HepG2 (cell line): Measurements from ENCODE around the gene CDK11A. TPM values are rescaled to one million over a fixed set of nuclear protein-coding genes. Genes with fewer than 3 reads are reported as not detected.
A peak's percentile ranks its signal among the peaks of the same experiment; 100 is the strongest.

Experiments used
- ATAC-seq: fragments of 200-7000 bp; cut with Tn5 transposase; 3 replicates; pipeline ENCODE4 v1.9.1; 2020; ENCODE audit warnings: mild to moderate bottlenecking, moderate library complexity
- BruUV-seq: library from RNA; stranded (reverse); fragments of 400-500 nt; replicated peaks from 2 replicates; lab custom pipeline; 2021; lab: Mats Ljungman, UMichigan
- CTCF ChIA-PET: fragments of 300-600 bp; formaldehyde crosslinking; extraction: SDS; loops from one replicate; lab custom pipeline; 2021; ENCODE audit warnings: low total read pairs, inconsistent platforms, low intra/inter-chr PET ratio; lab: Yijun Ruan, JAX
- POLR2A ChIA-PET: fragments of 350-600 bp; sonication (Branson Sonifier 250); formaldehyde crosslinking; loops from one replicate; lab custom pipeline; 2020; ENCODE audit warnings: antibody characterized with exemption, inconsistent platforms; lab: Yijun Ruan, JAX
- DNase-seq: peaks from one replicate; pipeline ENCODE4 v3.0.0-alpha.2; 2015; ENCODE audit warnings: low spot score
- FAIRE-seq: peaks from 3 replicates; lab custom pipeline; 2011; peaks lifted over from hg19 to GRCh38; lab: Jason Lieb, UNC
- H2AFZ ChIP-seq: one replicate; pipeline ENCODE4 v1.6.1; 2011; ENCODE audit warnings: low read length, inconsistent platforms
- H3K27ac ChIP-seq: fragments of 300-600 bp; 3 replicates; pipeline ENCODE4 v1.8.0; 2011; ENCODE audit warnings: mixed run types, mild to moderate bottlenecking, mixed read lengths, low read length, inconsistent platforms; ENCODE audit not compliant: insufficient read depth; ENCODE audit errors: extremely low read length
- H3K27me3 ChIP-seq, 2 experiments: fragments of 200-600 bp in 1 of 2; 2 replicates in 1 of 2; 3 replicates in 1 of 2; pipeline versions ENCODE4 v1.6.0 to v1.8.0; 2011; ENCODE audit warnings: low read length in 2 of 2, mild to moderate bottlenecking in 2 of 2, moderate library complexity in 2 of 2, inconsistent platforms in 1 of 2; ENCODE audit not compliant: insufficient read depth in 2 of 2, control insufficient read depth in 1 of 2
- H3K36me3 ChIP-seq, 2 experiments: fragments of 200-600 bp in 1 of 2; replicated peaks in 1 of 2; 2 replicates in 1 of 2; 3 replicates in 1 of 2; pipeline versions ENCODE4 v1.5.1 to v1.8.0; 2011; ENCODE audit warnings: low read length in 2 of 2, inconsistent platforms in 1 of 2; ENCODE audit not compliant: insufficient read depth in 2 of 2, control insufficient read depth in 1 of 2
- H3K4me1 ChIP-seq: 2 replicates; pipeline ENCODE4 v1.5.1; 2012; ENCODE audit warnings: low read length, inconsistent platforms; ENCODE audit not compliant: insufficient read depth
- H3K4me2 ChIP-seq: 2 replicates; pipeline ENCODE4 v1.6.0; 2011; ENCODE audit warnings: low read depth, low read length, inconsistent platforms
- H3K4me3 ChIP-seq, 3 experiments: fragments of 200-600 bp in 1 of 3; sonication (generic), shearing (Covaris generic) in 1 of 3; replicated peaks in 1 of 3; 2 replicates each; pipeline ENCODE4 v1.5.1; 2011 to 2016; ENCODE audit warnings: low read length in 3 of 3, inconsistent platforms in 2 of 3, low read depth in 2 of 3, mild to moderate bottlenecking in 2 of 3, control low read depth in 1 of 3, mixed read lengths in 1 of 3; ENCODE audit not compliant: insufficient read depth in 1 of 3
- H3K79me2 ChIP-seq: one replicate; pipeline ENCODE4 v1.6.1; 2011; ENCODE audit warnings: low read length, inconsistent platforms; ENCODE audit not compliant: insufficient read depth
- H3K9ac ChIP-seq: 2 replicates; pipeline ENCODE4 v1.6.0; 2011; ENCODE audit warnings: mild to moderate bottlenecking, low read depth, low read length, inconsistent platforms; ENCODE audit not compliant: insufficient read depth
- H3K9me3 ChIP-seq: 2 replicates; pipeline ENCODE4 v1.5.1; 2012; ENCODE audit warnings: mild to moderate bottlenecking, low read length
- H4K20me1 ChIP-seq: 2 replicates; pipeline ENCODE4 v1.6.0; 2011; ENCODE audit warnings: inconsistent platforms, mild to moderate bottlenecking, low read length, moderate library complexity; ENCODE audit not compliant: insufficient read depth
- AGO2 ChIP-seq: fragments of 200-400 bp; formaldehyde crosslinking; optimal IDR thresholded peaks from 2 replicates; pipeline ENCODE3; 2017; ENCODE audit warnings: mild to moderate bottlenecking, low read depth, low read length, moderate library complexity
- ATAD3A ChIP-seq: sonication (generic); formaldehyde crosslinking; IDR thresholded peaks from 2 replicates; pipeline ENCODE4 v1.4.0; 2020; ENCODE audit warnings: missing genetic modification reagents
- BATF2 ChIP-seq: sonication (generic); formaldehyde crosslinking; IDR thresholded peaks from 2 replicates; pipeline ENCODE4 v1.8.0; 2022; ENCODE audit warnings: mild to moderate bottlenecking, missing genetic modification reagents, moderate library complexity
- CEBPB ChIP-seq: IDR thresholded peaks from 2 replicates; pipeline ENCODE4 v1.6.1; 2011; ENCODE audit warnings: low read depth, low read length, improper control_type of control experiment, borderline replicate concordance
- CHD2 ChIP-seq: IDR thresholded peaks from 2 replicates; pipeline ENCODE4 v1.6.1; 2011; ENCODE audit warnings: low read depth, low read length, improper control_type of control experiment
- HIC2 ChIP-seq: sonication (generic); formaldehyde crosslinking; IDR thresholded peaks from 2 replicates; pipeline ENCODE4 v1.9.0; 2022; ENCODE audit warnings: low read depth, missing genetic modification reagents
- HNRNPL ChIP-seq: fragments of 200-400 bp; formaldehyde crosslinking; IDR thresholded peaks from 2 replicates; pipeline ENCODE4 v1.6.1; 2017; ENCODE audit warnings: mild to moderate bottlenecking, low read depth, low read length
- ISL2 ChIP-seq: sonication (generic); formaldehyde crosslinking; IDR thresholded peaks from 2 replicates; pipeline ENCODE4 v1.5.0; 2020; ENCODE audit warnings: missing genetic modification reagents
- KLF13 ChIP-seq: sonication (generic); formaldehyde crosslinking; IDR thresholded peaks from 2 replicates; pipeline ENCODE4 v1.4.0; 2020; ENCODE audit warnings: mild to moderate bottlenecking, missing genetic modification reagents
- MNT ChIP-seq: fragments of 450-650 bp; IDR thresholded peaks from 2 replicates; pipeline ENCODE4 v1.6.1; 2016
- NR2F2 ChIP-seq: IDR thresholded peaks from 2 replicates; pipeline ENCODE4 v1.6.1; 2012; ENCODE audit warnings: low read depth, inconsistent platforms, borderline replicate concordance
- POGZ ChIP-seq: sonication (generic); formaldehyde crosslinking; IDR thresholded peaks from 2 replicates; pipeline ENCODE4 v1.4.0; 2020; ENCODE audit warnings: mild to moderate bottlenecking, missing genetic modification reagents
- UBTF ChIP-seq: sonication (generic); formaldehyde crosslinking; IDR thresholded peaks from 2 replicates; pipeline ENCODE4 v1.4.0; 2020; ENCODE audit warnings: mild to moderate bottlenecking, missing genetic modification reagents
- ZNF557 ChIP-seq: sonication (generic); formaldehyde crosslinking; IDR thresholded peaks from 2 replicates; pipeline ENCODE4 v1.4.0; 2020; ENCODE audit warnings: missing genetic modification reagents
- ZNF672 ChIP-seq: sonication (generic); formaldehyde crosslinking; IDR thresholded peaks from 2 replicates; pipeline ENCODE4 v1.8.1; 2022; ENCODE audit warnings: missing genetic modification reagents
- ZNF780A ChIP-seq: sonication (generic); formaldehyde crosslinking; IDR thresholded peaks from 2 replicates; pipeline ENCODE4 v1.8.0; 2022; ENCODE audit warnings: mild to moderate bottlenecking, missing genetic modification reagents, moderate library complexity
- WGBS: methylation state at CpG from one replicate; pipeline ENCODE4 v1.1.6; 2017; ENCODE audit warnings: low lambda C conversion rate; 5-methylcytosine and 5-hydroxymethylcytosine counted together
- in situ Hi-C: cut with HindIII; loops from 2 replicates; pipeline ENCODE4 v1.10.0; 2017; ENCODE audit warnings: low pct_unique_long_range_greater_than_20kb; ENCODE audit not compliant: extremely low pct_ligation_motif_present
- intact Hi-C: fragments of 100-400 bp; cut with micrococcal nuclease; formaldehyde crosslinking; loops from one replicate; pipeline ENCODE4 v1.10.0; 2022; ENCODE audit not compliant: unreplicated experiment
- polyA plus RNA-seq, 8 experiments: library from polyadenylated mRNA; depleted of rRNA in 3 of 8; stranded (reverse) in 7 of 8; unstranded in 1 of 8; fragments of >200 nt; fragmentation: Illumina TruSeq in 4 of 8; extraction: Trizol in 4 of 8; gene quantifications; 2 replicates each; pipeline versions ENCODE4 v1.2.1 to v1.2.3, GENCODE V29; 2011 to 2016; ENCODE audit warnings: low read depth in 4 of 8, missing spikeins in 1 of 8, mixed read lengths in 1 of 8; ENCODE audit not compliant: insufficient read depth in 1 of 8
- total RNA-seq, 5 experiments: library from RNA; depleted of rRNA; stranded (reverse); fragments of >200 nt; fragmentation: Illumina TruSeq; extraction: Trizol; gene quantifications; 2 replicates each; pipeline ENCODE4 v1.2.3, GENCODE V29; 2016; ENCODE audit warnings: low read depth in 1 of 5

CDK11A gene
- total and polyA plus RNA-seq, 2 of the 13 experiments (the other 11 are each of a cell fraction or from before 2014, with no cell fraction given), result 11.2 to 17.9 TPM

- H3K4me3 ChIP-seq, result peak overlapping the region; percentile 14 to 70 (median 47); a peak in 5 of 6 replicates
- intact Hi-C loops (no loop called here), in situ Hi-C loops (no loop called here)
- no TSS peak for BruUV-seq
- H2AFZ ChIP-seq, result no peak overlapping the region
- peaks cover 6% of the 10 kb centered on the region for H3K79me2 ChIP-seq
- WGBS, result 94% methylated on average over 37 of the region's 39 CpGs
- no peaks in the 10 kb centered on the region for H3K27me3 ChIP-seq
- POLR2A ChIA-PET, result interaction anchor here (0.8 to 1.5 kb wide), 4 partner anchors 62 to 244 kb away, joined by 3 to 8 read pairs (median 4); partner anchors contain the start of gene MIB2
- FAIRE-seq (no peak), DNase-seq (no peak), ATAC-seq (no peak)
- H4K20me1 ChIP-seq, result no peaks in the 10 kb centered on the region; the same call in 1 of the 2 replicates
- H3K27ac ChIP-seq, result peak overlapping the region; percentile 80
- peak overlapping the region; percentile 83 for H3K4me2 ChIP-seq
- peaks cover 50% of the 10 kb centered on the region for H3K4me1 ChIP-seq
- H3K9me3 ChIP-seq, result no peaks in the 10 kb centered on the region
- H3K36me3 ChIP-seq, result no peaks in the 10 kb centered on the region
- CTCF ChIA-PET, result no interaction called here
- peak overlapping the region; percentile 74 for H3K9ac ChIP-seq
- TF ChIP-seq ZNF557 (CRISPR knock-in tag) (no peak), CEBPB (no peak), HIC2 (no peak), CHD2 (no peak), MNT (no peak), ISL2 (no peak), BATF2 (CRISPR knock-in tag) (peak; percentile 39; the same call in 1 of the 2 replicates), AGO2 (peak; percentile 14), ZNF672 (CRISPR knock-in tag) (peak; percentile 21; the same call in 1 of the 2 replicates), ATAD3A (CRISPR knock-in tag) (no peak), UBTF (CRISPR knock-in tag) (no peak), HNRNPL (peak; percentile 85; the same call in 1 of the 2 replicates), POGZ (no peak), NR2F2 (no peak), KLF13 (CRISPR knock-in tag) (no peak), ZNF780A (peak; percentile 34; the same call in 1 of the 2 replicates)
Observed at GRCh38 chr1:1677718-1678580, 46.2 kb downstream of the CDK11A start.
